ENCODE data around the gene CAMK1D.

- no peak for TF ChIP-seq EP300 (IDR thresholded peaks at IDR 0.05)
- no peak for TF ChIP-seq POLR2A (IDR thresholded peaks at IDR 0.05; ENCODE audit: low read length)
- no peak for TF ChIP-seq RAD21 (conservative IDR thresholded peaks at IDR 0.05 in 1 of 2, IDR thresholded peaks at IDR 0.05 in 1 of 2)
- no peak for TF ChIP-seq MYC (IDR thresholded peaks at IDR 0.05; ENCODE audit: borderline replicate concordance, low read length)
- no peak for TF ChIP-seq BHLHE40 (IDR thresholded peaks at IDR 0.05; ENCODE audit: low read depth, low read length)
- no peak for TF ChIP-seq CTCF (IDR thresholded peaks at IDR 0.05)
- TF ChIP-seq HDAC2 (IDR thresholded peaks at IDR 0.05) = no peak
Observed at GRCh38 chr10:12583891-12584595, 234.7 kb downstream of the CAMK1D start.
